Astrocyte (in vitro differentiated cells and primary cell): ENCODE data around the gene IL20RA.

Source experiments
- CTCF ChIP-seq: IDR thresholded peaks from 2 replicates; pipeline ENCODE4 v1.5.1; 2011; ENCODE audit warnings: low read depth, mild to moderate bottlenecking, inconsistent platforms, low read length, moderate library complexity; ENCODE audit not compliant: insufficient read depth
- EZH2 ChIP-seq: IDR thresholded peaks from 2 replicates; pipeline ENCODE4 v1.6.1; 2012; ENCODE audit warnings: mild to moderate bottlenecking, low read length, inconsistent platforms; ENCODE audit not compliant: insufficient read depth

GRCh38 chr6:137084090-137084489 lies 39.3 kb upstream of the IL20RA start:
- no peak for TF ChIP-seq CTCF
- no peak for TF ChIP-seq EZH2
